Transverse colon (tissue), 4 donors: ENCODE data around the gene ACTMAP.

Experiments used
- CTCF ChIP-seq, 5 experiments: fragments of 200-600 bp in 3 of 5; fragments of 450-650 bp in 2 of 5; sonication (generic) in 3 of 5; IDR thresholded peaks; 1 replicate in 2 of 5; 2 replicates in 3 of 5; pipeline ENCODE4 v1.5.1; 2016 to 2017; ENCODE audit warnings: antibody characterized with exemption in 5 of 5, inconsistent platforms in 3 of 5, mild to moderate bottlenecking in 2 of 5, moderate library complexity in 1 of 5
- EP300 ChIP-seq: sonication (generic); formaldehyde crosslinking; IDR thresholded peaks from one replicate; pipeline ENCODE4 v1.6.1; 2017; ENCODE audit warnings: antibody characterized with exemption, low read depth
- POLR2A ChIP-seq: fragments of 450-650 bp; IDR thresholded peaks from one replicate; pipeline ENCODE4 v1.6.1; 2016; ENCODE audit warnings: antibody characterized with exemption, mild to moderate bottlenecking, moderate library complexity
- POLR2AphosphoS5 ChIP-seq, 3 donors: sonication (generic); formaldehyde crosslinking; IDR thresholded peaks; one replicate each; pipeline ENCODE4 v1.6.1; 2016; ENCODE audit warnings: antibody characterized with exemption in 3 of 3

GRCh38 chr19:40721936-40722661 lies 28.2 kb downstream of the ACTMAP start:
- TF ChIP-seq CTCF (IDR thresholded peaks at IDR 0.05) (no peak), POLR2A (no peak), POLR2AphosphoS5 (IDR thresholded peaks at IDR 0.05) (no peak), EP300 (no peak)
